ENCODE data around the gene PHACTR1. TPM values are rescaled to one million over a fixed set of nuclear protein-coding genes. Genes with fewer than 3 reads are reported as not detected.

PHACTR1 gene
- total RNA-seq, 2 donors from 2014 or later: 1.3 to 4.3 TPM

- H3K9me3 ChIP-seq: no peaks in the 10 kb centered on the region
- WGBS: 91% methylated on average over 4 of the region's 4 CpGs
- H3K36me3 ChIP-seq: no peaks in the 10 kb centered on the region
- H3K27me3 ChIP-seq (replicated peaks; ENCODE audit: insufficient read depth): no peaks in the 10 kb centered on the region
- no peak for DNase-seq (ENCODE audit: low spot score)
- no peak overlapping the region for H3K4me3 ChIP-seq
- TF ChIP-seq POLR2AphosphoS5 (IDR thresholded peaks at IDR 0.05) (no peak), POLR2A (IDR thresholded peaks at IDR 0.05) (no peak), CTCF (IDR thresholded peaks at IDR 0.05) (no peak)
- H3K4me1 ChIP-seq (replicated peaks): no peaks in the 10 kb centered on the region
- intact Hi-C loops (cut with DNase I): no loop called here
- no peak overlapping the region for H3K27ac ChIP-seq
Measured at GRCh38 chr6:13046084-13046483, 329.5 kb downstream of the PHACTR1 start.

- Histone ChIP-seq H3K27me3 (replicated peaks; ENCODE audit: insufficient read depth) (no peaks in the 10 kb centered on the region), H3K9me3 (no peaks in the 10 kb centered on the region), H3K27ac (no peak overlapping the region), H3K4me1 (replicated peaks) (no peaks in the 10 kb centered on the region), H3K36me3 (no peaks in the 10 kb centered on the region), H3K4me3 (no peak overlapping the region)
- intact Hi-C loops (cut with DNase I): no loop called here
- no peak for DNase-seq (ENCODE audit: low spot score)
- WGBS: 66% methylated on average over 2 of the region's 2 CpGs
- TF ChIP-seq POLR2A (IDR thresholded peaks at IDR 0.05): no peak
- TF ChIP-seq CTCF (IDR thresholded peaks at IDR 0.05): no peak
- TF ChIP-seq POLR2AphosphoS5 (IDR thresholded peaks at IDR 0.05): no peak
Measured at GRCh38 chr6:13048113-13048512, 331.5 kb downstream of the PHACTR1 start.

- Histone ChIP-seq H3K4me3 (no peak overlapping the region), H3K4me1 (replicated peaks) (no peaks in the 10 kb centered on the region), H3K27ac (no peak overlapping the region), H3K27me3 (replicated peaks; ENCODE audit: insufficient read depth) (no peaks in the 10 kb centered on the region), H3K9me3 (no peaks in the 10 kb centered on the region), H3K36me3 (no peaks in the 10 kb centered on the region)
- TF ChIP-seq CTCF (IDR thresholded peaks at IDR 0.05) (no peak), POLR2A (IDR thresholded peaks at IDR 0.05) (no peak), POLR2AphosphoS5 (IDR thresholded peaks at IDR 0.05) (no peak)
- intact Hi-C loops (cut with DNase I): no loop called here
- no peak for DNase-seq (ENCODE audit: low spot score)
Measured at GRCh38 chr6:13049666-13050254, 333.2 kb downstream of the PHACTR1 start.

GRCh38 chr6:13053006-13053461 is 336.5 kb downstream of the PHACTR1 start:
- WGBS: 82% methylated on average over 9 of the region's 9 CpGs
- Histone ChIP-seq H3K36me3 (no peaks in the 10 kb centered on the region), H3K4me1 (replicated peaks) (no peaks in the 10 kb centered on the region), H3K4me3 (no peak overlapping the region), H3K27ac (no peak overlapping the region), H3K27me3 (replicated peaks; ENCODE audit: insufficient read depth) (no peaks in the 10 kb centered on the region), H3K9me3 (no peaks in the 10 kb centered on the region)
- intact Hi-C loops (cut with DNase I): no loop called here
- TF ChIP-seq CTCF (IDR thresholded peaks at IDR 0.05): no peak
- TF ChIP-seq POLR2A (IDR thresholded peaks at IDR 0.05): no peak
- TF ChIP-seq POLR2AphosphoS5 (IDR thresholded peaks at IDR 0.05): no peak
- DNase-seq (ENCODE audit: low spot score): no peak

- intact Hi-C loops (cut with DNase I): no loop called here
- Histone ChIP-seq H3K36me3 (no peaks in the 10 kb centered on the region), H3K27me3 (replicated peaks; ENCODE audit: insufficient read depth) (no peaks in the 10 kb centered on the region), H3K27ac (no peak overlapping the region), H3K4me3 (no peak overlapping the region), H3K4me1 (replicated peaks) (no peaks in the 10 kb centered on the region), H3K9me3 (no peaks in the 10 kb centered on the region)
- no peak for DNase-seq (ENCODE audit: low spot score)
- TF ChIP-seq POLR2A (IDR thresholded peaks at IDR 0.05) (no peak), POLR2AphosphoS5 (IDR thresholded peaks at IDR 0.05) (no peak)
- 82% methylated on average over 3 of the region's 3 CpGs for WGBS
Measured at GRCh38 chr6:13058051-13058450, 341.5 kb downstream of the PHACTR1 start.

Data from prostate gland (tissue), 2 donors.